ENCODE results near the gene ASIC4. TPM values are rescaled to one million over a fixed set of nuclear protein-coding genes. Genes with fewer than 3 reads are reported as not detected.

ASIC4 gene
- total RNA-seq, 1 donor from 2014 or later, result 0.55 TPM

- Histone ChIP-seq H3K27me3 (no peaks in the 10 kb centered on the region), H3K4me1 (peaks cover 6% of the 10 kb centered on the region), H3K27ac (peak overlapping the region; percentile 80), H3K4me3 (peak overlapping the region; percentile 61), H3K9me3 (no peaks in the 10 kb centered on the region), H3K36me3 (peaks cover 7% of the 10 kb centered on the region)
- intact Hi-C loops (cut with DNase I), result no loop called here
- peak; percentile 71 for DNase-seq
- peak; percentile 55 for ATAC-seq
- TF ChIP-seq CTCF (IDR thresholded peaks at IDR 0.05), result peak; percentile 7
Measured at GRCh38 chr2:219570194-219570923, 56.1 kb downstream of the ASIC4 start.

GRCh38 chr2:219570924-219571310 is 56.6 kb downstream of the ASIC4 start:
- Histone ChIP-seq H3K27ac (peak overlapping the region; percentile 80), H3K27me3 (no peaks in the 10 kb centered on the region), H3K4me1 (peaks cover 6% of the 10 kb centered on the region), H3K4me3 (peak overlapping the region; percentile 61), H3K36me3 (peaks cover 7% of the 10 kb centered on the region), H3K9me3 (no peaks in the 10 kb centered on the region)
- intact Hi-C loops (cut with DNase I), result no loop called here
- DNase-seq (peak; percentile 69), ATAC-seq (peak; percentile 15)
- TF ChIP-seq CTCF (IDR thresholded peaks at IDR 0.05), result no peak

GRCh38 chr2:219571311-219572236 is 57.3 kb downstream of the ASIC4 start, which contains the start of gene OBSL1:
OBSL1 (minus strand) TSS chr2:219571539; CDS start chr2:219571232, 307 bp downstream.
- DNase-seq, result peak; percentile 88
- Histone ChIP-seq H3K4me1 (peaks cover 6% of the 10 kb centered on the region), H3K4me3 (peak within 1 kb of the TSS; percentile 61), H3K9me3 (no peaks in the 10 kb centered on the region), H3K27ac (peak within 1 kb of the TSS; percentile 80), H3K36me3 (peaks cover 7% of the 10 kb centered on the region), H3K27me3 (no peaks in the 10 kb centered on the region)
- intact Hi-C loops (cut with DNase I), result no loop called here
- ATAC-seq, result peak; percentile 80
- TF ChIP-seq CTCF (IDR thresholded peaks at IDR 0.05), result no peak

- peak within 1 kb of the TSS; percentile 80 for H3K27ac ChIP-seq
- no peak for ATAC-seq
Measured at GRCh38 chr2:219572237-219573001, 58.1 kb downstream of the ASIC4 start, which contains the start of gene INHA. INHA (plus strand) TSS chr2:219572310; CDS start chr2:219572375, 65 bp downstream.

More at GRCh38 chr2:219572237-219573001, 58.1 kb downstream of the ASIC4 start, which contains the start of gene INHA:
- intact Hi-C loops (cut with DNase I), result no loop called here
- Histone ChIP-seq H3K36me3 (peaks cover 7% of the 10 kb centered on the region), H3K27me3 (no peaks in the 10 kb centered on the region), H3K9me3 (no peaks in the 10 kb centered on the region), H3K4me1 (peaks cover 6% of the 10 kb centered on the region), H3K4me3 (peak within 1 kb of the TSS; percentile 61)
- TF ChIP-seq CTCF (IDR thresholded peaks at IDR 0.05), result no peak
- DNase-seq, result no peak

Measured in upper lobe of right lung (tissue), 1 donor.